Transverse colon (tissue), 4 donors: ENCODE results near the gene ORM1.

Experiments used
- CTCF ChIP-seq, 5 experiments: fragments of 200-600 bp in 3 of 5; fragments of 450-650 bp in 2 of 5; sonication (generic) in 3 of 5; IDR thresholded peaks; 1 replicate in 2 of 5; 2 replicates in 3 of 5; pipeline ENCODE4 v1.5.1; 2016 to 2017; ENCODE audit warnings: antibody characterized with exemption in 5 of 5, inconsistent platforms in 3 of 5, mild to moderate bottlenecking in 2 of 5, moderate library complexity in 1 of 5
- EP300 ChIP-seq: sonication (generic); formaldehyde crosslinking; IDR thresholded peaks from one replicate; pipeline ENCODE4 v1.6.1; 2017; ENCODE audit warnings: antibody characterized with exemption, low read depth
- POLR2AphosphoS5 ChIP-seq, 3 donors: sonication (generic); formaldehyde crosslinking; IDR thresholded peaks; one replicate each; pipeline ENCODE4 v1.6.1; 2016; ENCODE audit warnings: antibody characterized with exemption in 3 of 3

- TF ChIP-seq CTCF (IDR thresholded peaks at IDR 0.05) (no peak), POLR2AphosphoS5 (IDR thresholded peaks at IDR 0.05) (no peak), EP300 (no peak)
Measured at GRCh38 chr9:114316605-114317230, 6.2 kb upstream of the ORM1 start.
